ENCODE measurements around the gene PLA2G6.

GRCh38 chr22:38204784-38205183, 23.2 kb upstream of the PLA2G6 start:
- TF ChIP-seq EZH2 (IDR thresholded peaks at IDR 0.05; ENCODE audit: insufficient read depth, poor library complexity, severe bottlenecking) (no peak), EZH2phosphoT487 (IDR thresholded peaks at IDR 0.05; ENCODE audit: insufficient read depth, low read depth) (no peak)

Data from GM23248 (cell line).